ENCODE results near the gene USP32. TPM values are rescaled to one million over a fixed set of nuclear protein-coding genes. Genes with fewer than 3 reads are reported as not detected.
"Not testable (repeated sequence)": the region's sequence is repeated elsewhere in the genome, so short reads cannot be mapped to it uniquely, and the experiment has no call there.

The USP32 gene
- polyA plus RNA-seq, 3 donors, result 39.8 to 48.1 (median 45.7) TPM

DNA sequence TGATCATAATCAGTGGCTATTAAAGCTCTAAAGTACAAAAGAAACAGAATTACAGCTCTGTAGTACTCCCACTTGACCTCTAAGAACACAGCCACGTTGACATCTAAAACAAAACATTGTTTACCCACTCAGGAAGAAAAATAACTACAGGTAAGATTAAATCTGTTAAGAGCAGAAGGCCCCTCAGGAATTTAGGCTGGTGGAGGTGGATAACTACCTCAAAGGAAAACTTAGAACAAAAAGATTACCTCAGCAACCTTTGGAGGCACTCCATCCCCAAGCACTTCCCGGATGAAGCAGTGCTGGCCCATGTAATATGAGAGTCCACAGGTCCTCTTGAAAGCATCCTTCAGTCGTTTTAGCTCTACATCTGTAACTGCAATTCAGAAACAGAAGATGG is 46.7 kb downstream of the USP32 start:
- DNase-seq, result no peak

DNA sequence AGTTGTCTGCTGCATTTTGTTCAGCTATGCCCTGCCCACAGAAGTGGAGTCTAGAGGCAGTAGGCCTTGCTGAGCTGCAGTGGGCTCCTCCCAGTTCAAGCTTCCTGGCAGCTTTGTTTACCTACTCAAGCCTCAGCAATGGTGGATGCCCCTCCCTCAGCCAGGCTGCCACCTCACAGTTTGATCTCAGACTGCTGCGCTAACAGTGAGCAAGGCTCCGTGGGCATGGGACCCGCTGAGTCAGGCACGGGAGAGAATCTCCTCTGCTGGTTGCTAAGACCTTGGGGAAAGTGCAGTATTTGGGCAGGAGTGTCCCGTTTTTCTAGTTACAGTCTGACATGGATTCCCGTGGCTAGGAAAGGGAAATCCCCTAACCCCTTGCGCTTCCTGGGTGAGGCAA is 49.4 kb downstream of the USP32 start:
- DNase-seq, result not testable (repeated sequence)

DNA sequence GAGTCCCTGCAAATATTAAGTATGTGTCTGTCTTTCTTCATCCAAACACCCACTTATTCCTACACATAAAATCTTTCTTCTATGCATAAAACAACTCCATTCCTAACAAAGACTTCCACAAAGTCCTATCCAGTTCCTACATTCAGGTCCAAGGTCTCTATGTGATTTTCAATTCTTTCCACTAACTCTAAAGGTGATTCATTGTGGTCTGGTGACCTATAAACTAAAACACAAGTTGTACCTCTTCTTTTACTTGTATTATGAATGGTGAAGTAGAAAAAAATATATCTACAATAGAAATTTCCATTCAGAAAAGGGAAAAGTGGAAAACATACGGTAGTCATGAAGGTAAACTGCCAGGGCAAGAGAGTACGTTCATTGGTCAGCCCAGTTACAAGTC is 56.6 kb downstream of the USP32 start:
- DNase-seq, result no peak

DNA sequence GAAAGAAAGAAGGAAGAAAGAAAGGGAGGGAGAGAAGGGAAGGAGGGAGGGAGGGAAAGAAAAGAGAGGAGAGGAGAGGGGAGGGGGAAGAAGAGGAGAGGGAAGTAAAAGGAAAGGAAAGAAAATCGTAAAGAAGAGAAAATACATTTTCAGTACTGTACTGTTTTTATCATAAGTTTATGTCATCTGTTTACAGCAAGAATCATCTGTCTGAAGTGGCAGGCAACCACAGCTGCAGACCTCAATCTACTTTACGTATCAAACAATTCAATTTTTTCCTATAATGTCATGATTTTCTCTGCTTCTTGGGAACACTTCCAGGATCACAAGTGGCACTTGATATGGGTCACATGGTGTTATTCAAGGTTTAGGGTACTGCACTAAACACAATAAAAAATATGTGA is 58.3 kb downstream of the USP32 start:
- DNase-seq, result no peak

DNA sequence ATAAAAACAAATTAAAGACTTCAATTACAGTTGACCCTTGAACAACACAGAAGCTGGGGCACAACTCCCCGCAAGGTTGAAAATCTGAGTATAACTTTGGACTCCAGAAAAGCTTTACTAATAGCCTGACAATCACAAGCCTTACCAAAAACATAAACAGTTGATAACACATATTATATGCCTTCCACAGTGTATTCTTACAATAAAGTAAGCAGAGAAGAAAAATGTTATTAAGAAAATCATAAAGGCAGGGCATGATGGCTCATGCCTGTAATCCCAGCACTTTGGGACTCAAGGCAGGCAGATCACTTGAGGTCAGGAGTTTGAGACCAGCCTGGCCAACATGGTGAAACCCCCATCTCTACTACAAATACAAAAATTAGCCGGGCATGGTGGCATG is 58.9 kb downstream of the USP32 start:
- DNase-seq, result not testable (repeated sequence)

DNA sequence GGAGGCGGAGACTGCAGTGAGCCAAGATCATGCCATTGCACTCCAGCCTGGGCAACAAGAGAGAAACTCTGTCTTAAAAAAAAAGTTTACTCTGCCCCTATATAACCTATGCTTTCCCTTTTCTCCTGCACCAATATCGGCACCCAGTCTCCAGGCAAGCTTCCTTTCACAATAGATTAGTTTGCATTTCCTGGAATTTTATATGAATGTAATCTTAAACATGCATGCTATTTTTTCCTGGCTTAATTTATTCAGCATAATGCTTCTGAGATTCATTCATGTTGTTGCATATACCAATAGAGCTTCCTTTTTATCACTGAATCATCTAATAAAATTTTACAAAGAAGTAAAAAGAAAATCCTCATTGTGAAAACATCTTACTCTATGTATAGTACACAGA is 59.4 kb downstream of the USP32 start:
- no peak for DNase-seq

DNA sequence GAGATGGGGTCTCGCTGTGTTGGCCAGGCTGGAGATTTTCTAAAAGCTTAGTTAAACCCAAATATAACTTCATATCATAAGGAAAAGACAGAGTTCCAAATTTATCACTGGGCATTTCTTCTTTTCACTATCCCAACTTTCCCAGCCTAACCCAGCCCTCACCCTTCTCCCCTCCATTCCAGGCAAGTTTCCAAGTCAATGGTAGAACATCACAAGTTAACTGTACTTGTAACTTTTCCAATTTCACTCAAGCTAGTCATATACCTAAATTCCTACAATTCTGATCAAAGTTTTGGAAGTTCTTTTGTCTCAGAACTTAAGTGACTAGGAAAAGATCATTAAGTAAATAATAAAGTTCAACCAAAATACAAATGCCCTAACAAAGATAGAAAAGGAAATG is 61.2 kb downstream of the USP32 start:
- no peak for DNase-seq

DNA sequence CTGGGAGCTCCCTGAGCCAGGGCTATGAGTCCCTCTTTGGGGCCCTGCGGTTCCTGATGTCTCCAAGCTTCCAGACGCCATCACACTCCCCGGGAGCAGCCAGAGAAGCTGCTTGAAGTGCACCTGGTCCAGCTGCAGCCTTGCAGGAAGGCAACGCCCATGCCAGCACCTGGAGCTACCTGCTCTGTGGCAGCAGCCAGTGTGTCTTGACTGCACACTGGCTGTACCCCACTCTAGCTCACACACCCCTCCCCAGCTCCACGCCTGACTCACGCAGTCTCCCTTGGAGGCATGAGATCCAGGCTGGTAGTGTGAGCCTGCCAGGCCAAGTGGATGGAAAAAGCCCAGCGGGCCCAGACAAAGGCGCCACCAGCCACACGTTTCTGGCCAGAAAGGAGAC is 63.3 kb downstream of the USP32 start:
- no peak for DNase-seq

DNA sequence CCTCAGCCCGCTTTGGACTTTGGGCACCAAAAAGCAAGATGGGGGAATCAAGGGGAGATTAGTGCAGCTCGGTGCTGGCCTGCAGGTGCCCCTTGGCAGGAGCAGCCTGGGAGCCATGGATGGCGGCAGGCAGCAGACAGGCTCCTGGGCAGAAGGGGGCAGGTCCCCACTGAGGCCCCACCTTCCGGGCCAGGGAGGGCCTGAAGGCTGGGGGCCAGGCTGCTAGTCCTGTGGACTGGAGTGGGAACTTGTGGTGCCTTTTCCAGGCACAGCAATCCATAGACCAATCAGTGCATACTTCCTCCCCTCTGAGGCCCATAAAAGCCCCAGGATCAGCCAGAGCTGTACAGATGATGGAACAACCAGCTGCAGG is 64.0 kb downstream of the USP32 start:
- no peak for DNase-seq

DNA sequence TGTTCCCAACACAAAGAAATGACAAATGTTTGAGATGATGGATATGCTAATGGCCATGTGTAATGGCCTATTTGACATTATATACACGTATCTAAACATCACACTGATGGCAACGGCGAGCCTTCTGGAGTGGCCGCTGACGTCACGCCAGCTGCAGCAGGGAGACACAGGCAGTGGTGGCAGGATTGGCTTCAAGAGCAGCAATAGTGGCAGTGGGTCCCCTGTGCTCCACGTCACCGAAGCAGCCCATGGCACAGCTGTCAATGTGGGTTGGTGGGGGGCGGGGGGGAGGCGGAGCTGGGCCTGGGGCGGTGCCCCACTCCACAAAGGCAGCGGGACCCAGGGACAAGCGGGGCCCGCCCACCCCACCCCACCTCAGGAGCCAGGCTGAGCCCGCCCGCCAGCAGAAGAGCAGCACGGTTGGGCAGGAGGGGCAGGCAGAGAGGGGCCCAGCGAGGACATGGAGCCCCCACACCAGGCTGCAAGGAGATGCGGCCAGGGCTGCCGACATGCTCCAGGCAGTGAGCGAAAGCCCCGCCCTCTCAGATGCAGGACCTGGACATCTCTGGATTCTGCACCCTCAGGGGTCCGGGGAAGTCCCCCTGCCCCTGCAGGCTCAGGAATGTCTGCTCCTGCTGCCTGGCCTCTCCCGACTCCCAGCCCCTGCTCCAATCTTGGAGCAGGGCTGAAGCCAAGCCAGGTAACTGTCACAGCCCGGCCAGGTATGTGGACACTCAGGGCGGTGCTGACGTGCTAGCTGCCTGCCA is 64.6 kb downstream of the USP32 start:
- DNase-seq, result no peak

DNA sequence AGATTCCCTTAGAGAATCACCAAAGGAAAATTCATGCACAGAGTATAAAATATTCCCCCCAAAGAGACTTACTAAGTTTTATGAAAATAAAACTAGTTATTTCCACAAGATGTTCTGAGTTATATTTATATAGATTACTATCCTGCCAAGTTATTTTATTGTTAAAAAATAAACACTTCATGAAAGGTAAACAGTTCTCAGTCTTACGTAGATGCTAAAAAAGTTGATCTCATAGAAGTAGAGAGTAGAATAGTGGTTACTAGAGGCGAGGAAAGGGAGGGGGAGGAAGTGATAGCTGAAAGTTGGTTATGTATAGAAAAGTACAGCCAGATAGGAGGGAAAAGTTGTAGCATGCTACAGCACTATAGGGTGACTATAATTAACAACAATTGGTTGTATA is 65.2 kb downstream of the USP32 start:
- no peak for DNase-seq

DNA sequence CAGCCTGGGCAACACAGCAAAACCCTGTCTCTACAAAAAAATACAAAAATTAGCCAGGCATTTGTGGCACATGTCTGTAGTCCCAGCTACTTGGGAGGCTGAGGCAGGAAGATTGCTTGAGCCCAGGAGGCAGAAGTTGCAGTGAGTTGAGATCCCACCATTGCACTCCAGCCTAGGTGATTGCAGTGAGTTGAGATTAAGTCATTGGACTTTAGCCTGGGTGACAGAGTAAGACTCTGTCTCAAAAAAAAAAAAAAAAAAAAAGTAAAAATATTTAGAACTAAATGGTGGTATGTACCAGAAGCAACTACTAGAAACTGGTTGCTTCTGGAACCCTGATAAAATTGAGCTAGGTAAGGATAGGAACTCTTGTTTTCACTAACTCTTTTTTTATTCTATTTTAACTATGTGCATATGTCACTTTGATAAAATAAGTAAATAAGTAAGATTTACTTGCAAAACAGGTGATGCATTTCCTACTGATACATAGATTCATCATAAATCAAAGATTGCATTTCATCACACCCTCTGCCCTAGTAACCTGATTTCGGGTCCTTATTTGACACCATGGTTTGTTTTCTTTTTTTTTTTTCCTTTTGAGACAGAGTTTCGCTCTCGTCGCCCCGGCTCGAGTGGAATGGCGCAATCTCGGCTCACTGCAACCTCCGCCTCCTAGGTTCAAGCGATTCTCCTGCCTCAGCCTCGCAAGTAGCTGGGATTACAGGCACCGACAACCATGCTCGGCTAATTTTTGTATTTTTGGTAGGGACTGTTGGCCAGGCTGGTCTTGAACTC is 66.0 kb downstream of the USP32 start:
- DNase-seq, result no peak

DNA sequence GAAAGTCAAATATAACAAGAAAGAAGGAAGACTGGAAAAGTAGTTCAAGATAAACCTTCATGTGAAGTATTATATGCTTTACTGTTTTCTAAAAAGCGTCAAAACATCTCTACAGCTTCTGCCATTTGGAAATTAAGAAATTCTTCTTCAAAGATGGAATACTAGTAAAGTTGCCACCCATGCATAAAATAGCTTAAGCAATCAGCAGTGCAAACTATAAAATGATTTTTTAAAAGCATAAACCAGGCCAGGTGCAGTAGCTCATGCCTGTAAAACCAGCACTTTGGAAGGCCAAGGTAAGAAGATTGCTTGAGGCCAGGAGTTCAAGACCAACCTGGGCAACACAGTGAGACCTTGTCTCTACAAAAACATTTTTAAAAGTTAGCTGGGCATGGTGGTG is 68.2 kb downstream of the USP32 start:
- no peak for DNase-seq

DNA sequence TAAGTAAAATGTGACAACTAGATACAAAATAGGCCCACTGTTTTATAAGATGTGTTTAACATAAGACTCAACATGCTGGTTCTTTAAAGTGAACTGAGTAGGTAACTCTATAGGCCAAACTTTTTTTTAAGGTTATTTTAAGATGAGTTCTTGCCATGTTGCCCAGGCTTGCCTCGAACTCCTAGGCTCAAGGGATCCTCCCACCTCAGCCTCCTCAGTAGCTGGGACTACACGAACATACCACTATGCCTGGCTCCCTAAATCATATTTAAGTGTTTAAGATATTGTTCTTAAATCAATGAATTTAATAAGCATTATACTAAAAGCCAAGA is 69.9 kb downstream of the USP32 start:
- DNase-seq, result no peak

DNA sequence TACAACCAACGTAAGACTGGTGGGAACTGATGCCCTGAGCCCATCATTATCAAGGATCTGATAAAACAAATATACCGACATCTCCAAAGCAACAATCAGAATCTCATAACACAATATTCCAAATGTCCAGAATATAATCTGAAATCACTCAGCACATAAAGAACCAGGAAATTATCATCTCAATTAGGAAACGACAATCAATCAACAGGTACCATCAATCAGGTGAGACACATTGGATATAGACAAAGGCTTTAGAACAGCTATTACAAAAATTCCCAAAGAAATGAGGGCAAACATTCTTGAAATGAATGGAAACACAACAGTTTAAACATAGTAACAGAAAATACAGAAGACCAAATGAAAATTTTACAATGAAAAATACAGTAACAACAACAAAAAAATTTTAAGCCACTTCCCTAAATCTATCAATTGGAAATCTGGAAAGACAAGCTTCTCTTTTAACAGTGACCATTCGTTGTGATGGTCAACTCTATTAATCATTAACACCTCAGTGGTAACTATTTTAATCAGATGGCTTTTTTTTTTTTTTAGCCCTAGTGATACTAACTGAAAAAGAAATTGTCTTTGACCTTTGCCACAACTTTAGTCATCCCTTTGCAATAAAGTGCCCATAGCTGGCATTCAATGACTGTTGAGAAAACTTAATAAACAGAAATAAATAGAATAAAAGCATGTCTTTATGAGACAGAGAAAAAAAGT is 70.4 kb downstream of the USP32 start:
- no peak for DNase-seq

DNA sequence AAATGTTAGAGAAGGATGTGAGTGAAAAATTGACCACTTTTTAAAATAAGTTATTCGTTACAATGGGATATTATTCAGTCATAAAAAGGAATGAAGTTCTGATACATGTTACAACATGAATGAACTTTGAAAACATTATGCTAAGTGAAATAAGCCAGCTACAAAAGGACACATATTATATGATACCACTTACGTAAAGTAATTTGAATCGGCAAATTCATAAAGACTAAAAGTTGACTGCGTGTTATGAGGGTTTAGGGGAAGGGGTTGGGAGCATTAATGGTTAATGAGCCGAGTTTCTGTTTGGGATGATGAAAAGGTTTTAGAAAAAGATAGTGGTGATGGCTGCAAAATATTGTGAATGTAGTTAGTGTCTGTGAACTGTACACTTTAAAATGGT is 73.1 kb downstream of the USP32 start:
- DNase-seq, result no peak

DNA sequence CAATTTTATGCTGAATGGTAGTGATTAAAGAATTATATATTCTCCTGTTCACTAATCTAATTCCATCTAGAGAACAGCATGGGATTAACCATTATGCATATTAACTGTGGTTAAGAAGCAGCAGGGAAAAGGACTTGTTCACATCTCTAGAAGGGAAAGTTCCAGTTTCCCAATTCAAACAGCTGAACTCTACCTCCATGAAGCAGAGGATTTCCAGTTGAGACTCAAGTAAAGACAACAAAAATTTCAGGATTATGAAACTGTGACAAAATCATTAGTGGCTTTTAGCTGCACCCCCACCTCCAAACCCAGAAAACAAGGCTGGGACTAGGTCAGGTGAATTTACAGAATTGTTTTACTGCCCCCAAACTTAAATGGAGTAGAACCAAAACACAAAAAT is 73.6 kb downstream of the USP32 start:
- DNase-seq, result no peak

DNA sequence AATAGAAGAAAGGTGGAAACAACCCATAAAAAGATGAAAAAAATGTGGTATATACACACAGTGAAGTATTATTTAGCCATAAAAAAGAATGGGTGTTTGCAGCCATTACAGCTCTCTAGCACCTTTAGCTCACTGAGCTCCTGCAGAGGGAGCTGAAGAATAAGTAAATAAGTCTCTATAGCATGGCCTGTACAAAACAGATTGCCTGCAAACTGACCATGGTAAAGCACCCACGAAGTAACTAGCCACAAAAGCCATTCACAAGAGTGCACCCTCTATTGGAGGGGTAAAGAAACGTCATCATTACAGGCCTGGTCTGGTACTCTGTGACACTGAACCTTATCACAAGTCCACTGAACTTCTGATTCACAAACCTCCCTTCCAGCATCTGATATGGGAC is 76.3 kb downstream of the USP32 start:
- no peak for DNase-seq

DNA sequence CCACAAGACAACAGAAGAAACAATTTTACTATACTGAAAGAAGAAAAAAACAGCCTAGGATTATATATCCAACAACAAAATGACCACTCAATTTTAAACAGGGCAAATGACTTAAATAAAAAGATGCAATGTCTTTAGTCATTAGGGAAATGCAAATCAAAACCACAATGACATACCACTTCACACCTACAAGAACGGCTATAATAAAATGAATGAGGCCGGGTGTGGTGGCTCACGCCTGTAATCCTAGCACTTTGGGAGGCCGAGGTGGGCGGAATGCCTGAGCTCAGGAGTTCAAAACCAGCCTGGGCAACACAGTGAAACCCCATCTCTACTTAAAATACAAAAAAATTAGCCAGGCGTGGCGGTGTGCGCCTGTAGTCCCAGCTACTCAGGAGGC is 77.0 kb downstream of the USP32 start:
- DNase-seq, result not testable (repeated sequence)

DNA sequence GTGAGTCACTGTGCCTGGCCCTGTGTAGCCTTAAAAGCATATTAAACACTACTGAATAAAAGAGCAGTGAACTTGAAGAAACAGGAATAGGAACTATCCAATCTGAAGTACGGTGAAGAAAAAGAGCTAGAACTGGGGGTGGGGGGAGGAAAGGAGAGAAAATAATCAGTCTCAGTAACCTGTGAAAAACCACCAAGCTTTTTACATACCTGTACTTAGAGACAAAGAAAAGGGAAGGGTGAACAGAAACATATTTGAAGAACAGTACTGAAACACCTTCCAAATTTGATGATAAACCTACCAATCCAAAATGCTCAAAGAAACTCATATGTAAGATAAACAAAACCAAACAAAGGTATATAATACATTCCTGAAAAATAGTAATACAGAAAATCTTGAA is 77.5 kb downstream of the USP32 start:
- DNase-seq, result no peak

DNA sequence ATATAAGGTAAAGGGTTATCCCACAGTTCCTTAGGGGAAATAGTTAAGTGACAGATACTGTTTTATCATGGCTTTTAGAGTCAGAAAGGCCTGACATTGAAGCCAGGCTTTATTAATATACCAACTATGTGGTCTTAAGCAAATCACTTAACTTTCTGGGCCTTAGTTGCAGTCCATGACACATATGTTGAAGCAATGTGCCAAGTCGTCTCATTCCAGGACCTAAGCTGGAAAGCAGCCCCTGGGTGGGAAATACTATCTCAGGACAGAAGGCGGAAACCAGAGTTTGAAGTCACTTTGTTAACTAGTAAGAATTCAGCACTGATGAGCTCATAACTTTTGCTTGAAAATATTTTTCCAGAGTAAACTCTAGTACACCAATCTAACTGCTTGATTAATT is 80.0 kb downstream of the USP32 start:
- no peak for DNase-seq

DNA sequence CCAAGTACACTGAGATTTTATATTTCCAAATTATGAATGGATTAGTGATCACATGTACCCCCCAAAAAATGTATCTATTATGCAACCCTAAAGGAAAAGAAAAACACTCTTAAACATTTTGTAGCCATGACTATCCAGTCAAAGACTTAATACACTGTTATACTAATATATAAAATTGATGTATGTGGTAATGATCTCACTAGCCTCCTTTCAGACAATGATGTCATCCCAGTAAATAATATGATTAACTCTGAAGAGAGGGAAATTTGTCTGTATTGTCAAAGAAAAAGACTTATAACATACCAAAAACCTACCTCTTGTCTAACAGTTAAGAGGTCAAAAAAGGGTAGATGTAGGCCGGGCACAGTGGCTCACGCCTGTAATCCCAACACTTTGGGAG is 80.7 kb downstream of the USP32 start:
- no peak for DNase-seq

DNA sequence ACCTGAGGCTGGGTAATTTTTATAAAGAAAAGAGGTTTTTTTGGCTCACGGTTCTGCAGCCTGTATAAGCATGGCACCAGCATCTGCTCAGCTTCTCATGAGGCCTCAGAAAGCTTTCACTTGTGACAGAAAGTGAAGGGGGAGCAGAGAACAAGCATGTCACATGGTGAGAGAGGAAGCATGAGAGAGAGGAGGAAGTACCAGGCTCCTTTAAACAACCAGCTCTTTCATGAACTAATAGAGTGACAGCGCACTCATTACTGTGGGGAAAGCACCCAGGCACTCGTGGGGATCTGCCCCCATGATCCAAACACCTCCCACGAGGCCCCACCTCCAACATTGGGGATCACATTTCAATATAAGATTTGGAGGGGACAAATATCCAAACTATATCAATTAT is 86.8 kb downstream of the USP32 start:
- no peak for DNase-seq

Data from renal pelvis (tissue), 4 donors.